ENCODE measurements around the gene KLHL3. TPM values are rescaled to one million over a fixed set of nuclear protein-coding genes. Genes with fewer than 3 reads are reported as not detected.

KLHL3 gene
- total RNA-seq, 1 experiment from 2014 or later = 3.5 TPM

DNA sequence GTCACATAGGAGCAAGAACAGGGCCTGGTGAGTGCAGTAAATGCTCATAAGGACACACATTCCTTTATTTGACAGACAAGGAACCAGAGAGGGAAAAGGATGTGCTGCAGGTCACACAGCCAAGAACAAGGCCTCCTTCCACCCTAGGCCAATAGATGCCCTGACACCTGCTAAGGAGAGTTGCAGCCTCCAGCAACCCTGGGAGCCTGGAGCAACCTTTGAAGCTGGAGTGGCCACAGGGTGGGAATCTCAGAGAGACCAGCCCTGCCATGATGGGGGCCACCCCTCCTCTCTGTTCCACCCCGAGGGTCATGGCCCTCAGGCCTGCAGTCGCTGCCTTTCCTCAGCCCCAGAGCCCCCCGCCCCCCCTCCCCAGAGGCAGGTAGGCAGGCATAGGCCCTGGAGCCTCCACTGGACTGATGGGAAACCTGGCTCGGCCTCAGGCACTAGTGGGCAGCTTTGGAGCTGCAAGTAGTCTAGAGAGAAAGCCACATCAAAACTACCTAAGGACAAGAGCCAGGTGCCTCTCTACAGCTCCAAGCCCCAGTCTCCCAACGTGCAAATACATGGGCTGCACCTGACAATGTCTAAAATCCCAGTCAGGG is 120.6 kb downstream of the KLHL3 start:
- DNase-seq = no peak
- CTCF ChIA-PET = no interaction called here
- TF ChIP-seq, protein P1, sequence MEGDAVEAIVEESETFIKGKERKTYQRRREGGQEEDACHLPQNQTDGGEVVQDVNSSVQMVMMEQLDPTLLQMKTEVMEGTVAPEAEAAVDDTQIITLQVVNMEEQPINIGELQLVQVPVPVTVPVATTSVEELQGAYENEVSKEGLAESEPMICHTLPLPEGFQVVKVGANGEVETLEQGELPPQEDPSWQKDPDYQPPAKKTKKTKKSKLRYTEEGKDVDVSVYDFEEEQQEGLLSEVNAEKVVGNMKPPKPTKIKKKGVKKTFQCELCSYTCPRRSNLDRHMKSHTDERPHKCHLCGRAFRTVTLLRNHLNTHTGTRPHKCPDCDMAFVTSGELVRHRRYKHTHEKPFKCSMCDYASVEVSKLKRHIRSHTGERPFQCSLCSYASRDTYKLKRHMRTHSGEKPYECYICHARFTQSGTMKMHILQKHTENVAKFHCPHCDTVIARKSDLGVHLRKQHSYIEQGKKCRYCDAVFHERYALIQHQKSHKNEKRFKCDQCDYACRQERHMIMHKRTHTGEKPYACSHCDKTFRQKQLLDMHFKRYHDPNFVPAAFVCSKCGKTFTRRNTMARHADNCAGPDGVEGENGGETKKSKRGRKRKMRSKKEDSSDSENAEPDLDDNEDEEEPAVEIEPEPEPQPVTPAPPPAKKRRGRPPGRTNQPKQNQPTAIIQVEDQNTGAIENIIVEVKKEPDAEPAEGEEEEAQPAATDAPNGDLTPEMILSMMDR (IDR thresholded peaks at IDR 0.05; ENCODE audit: insufficient read depth in 1 of 2, low read depth in 1 of 2, low read length in 1 of 2, severe bottlenecking in 1 of 2, unreplicated experiment in 1 of 2) = no peak
- H3K36me3 ChIP-seq (ENCODE audit: control insufficient read depth, insufficient read depth, low read length) = no peaks in the 10 kb centered on the region
- no peak overlapping the region for H3K4me3 ChIP-seq (ENCODE audit: low read depth, low read length)
- intact Hi-C loops (cut with micrococcal nuclease; ENCODE audit: unreplicated experiment) = no loop called here
- no peaks in the 10 kb centered on the region for H3K9me3 ChIP-seq
- Mint-ChIP-seq H3K36me3 (ENCODE audit: insufficient read depth, unreplicated experiment) (no peaks in the 10 kb centered on the region), H3K27me3 (ENCODE audit: insufficient read depth, unreplicated experiment) (peaks cover 17% of the 10 kb centered on the region), H3K27ac (ENCODE audit: unreplicated experiment) (no peak overlapping the region), H3K4me3 (ENCODE audit: unreplicated experiment) (no peak overlapping the region), H3K9me3 (ENCODE audit: unreplicated experiment) (no peaks in the 10 kb centered on the region), H3K4me1 (ENCODE audit: low read depth, unreplicated experiment) (no peaks in the 10 kb centered on the region)
- POLR2A ChIA-PET = no interaction called here
- no TSS peak for BruUV-seq (replicated peaks)
- no peaks in the 10 kb centered on the region for H3K27me3 ChIP-seq (replicated peaks; ENCODE audit: control insufficient read depth, insufficient read depth, low read length)
- H3K4me1 ChIP-seq = no peaks in the 10 kb centered on the region

GRCh38 chr5:137613554-137614265 is 122.2 kb downstream of the KLHL3 start:
- no TSS peak for BruUV-seq (replicated peaks)
- Mint-ChIP-seq H3K36me3 (ENCODE audit: insufficient read depth, unreplicated experiment) (no peaks in the 10 kb centered on the region), H3K4me3 (ENCODE audit: unreplicated experiment) (no peak overlapping the region), H3K27ac (ENCODE audit: unreplicated experiment) (no peak overlapping the region), H3K27me3 (ENCODE audit: insufficient read depth, unreplicated experiment) (peaks cover 19% of the 10 kb centered on the region), H3K4me1 (ENCODE audit: low read depth, unreplicated experiment) (no peaks in the 10 kb centered on the region), H3K9me3 (ENCODE audit: unreplicated experiment) (no peaks in the 10 kb centered on the region)
- Histone ChIP-seq H3K4me3 (ENCODE audit: low read depth, low read length) (no peak overlapping the region), H3K4me1 (no peaks in the 10 kb centered on the region), H3K27me3 (replicated peaks; ENCODE audit: control insufficient read depth, insufficient read depth, low read length) (no peaks in the 10 kb centered on the region), H3K9me3 (no peaks in the 10 kb centered on the region), H3K36me3 (ENCODE audit: control insufficient read depth, insufficient read depth, low read length) (no peaks in the 10 kb centered on the region)
- CTCF ChIA-PET = no interaction called here
- intact Hi-C loops (cut with micrococcal nuclease; ENCODE audit: unreplicated experiment) = no loop called here
- DNase-seq = no peak
- POLR2A ChIA-PET = no interaction called here
- TF ChIP-seq, protein P1 (IDR thresholded peaks at IDR 0.05; ENCODE audit: insufficient read depth in 1 of 2, low read depth in 1 of 2, low read length in 1 of 2, severe bottlenecking in 1 of 2, unreplicated experiment in 1 of 2) = no peak

GRCh38 chr5:137612576-137612975 is 123.3 kb downstream of the KLHL3 start:
- H3K9me3 Mint-ChIP-seq (ENCODE audit: unreplicated experiment) = no peaks in the 10 kb centered on the region
- no peaks in the 10 kb centered on the region for H3K36me3 ChIP-seq (ENCODE audit: control insufficient read depth, insufficient read depth, low read length)
- H3K36me3 Mint-ChIP-seq (ENCODE audit: insufficient read depth, unreplicated experiment) = no peaks in the 10 kb centered on the region
- no peaks in the 10 kb centered on the region for H3K4me1 ChIP-seq
- POLR2A ChIA-PET = no interaction called here
- BruUV-seq (replicated peaks) = no TSS peak
- no peaks in the 10 kb centered on the region for H3K9me3 ChIP-seq
- H3K4me3 ChIP-seq (ENCODE audit: low read depth, low read length) = no peak overlapping the region
- no peak for DNase-seq
- H3K27me3 ChIP-seq (replicated peaks; ENCODE audit: control insufficient read depth, insufficient read depth, low read length) = peaks cover 1% of the 10 kb centered on the region; the same call in 1 of the 2 replicates
- H3K4me1 Mint-ChIP-seq (ENCODE audit: low read depth, unreplicated experiment) = no peaks in the 10 kb centered on the region
- CTCF ChIA-PET = no interaction called here
- H3K27me3 Mint-ChIP-seq (ENCODE audit: insufficient read depth, unreplicated experiment) = peaks cover 20% of the 10 kb centered on the region
- TF ChIP-seq, protein P1 (IDR thresholded peaks at IDR 0.05; ENCODE audit: insufficient read depth in 1 of 2, low read depth in 1 of 2, low read length in 1 of 2, severe bottlenecking in 1 of 2, unreplicated experiment in 1 of 2) = no peak
- intact Hi-C loops (cut with micrococcal nuclease; ENCODE audit: unreplicated experiment) = no loop called here
- H3K4me3 Mint-ChIP-seq (ENCODE audit: unreplicated experiment) = no peak overlapping the region
- H3K27ac Mint-ChIP-seq (ENCODE audit: unreplicated experiment) = no peak overlapping the region

Data from Caco-2 (cell line).